Measurements from ENCODE around the gene SHISAL1.

GRCh38 chr22:44317886-44318637 is 5.3 kb upstream of the SHISAL1 start:
- TF ChIP-seq CTCF (IDR thresholded peaks at IDR 0.05), result no peak
- no peak for TF ChIP-seq POLR2A (IDR thresholded peaks at IDR 0.05)
